K562 (cell line): ENCODE measurements around the gene STX11. TPM values are rescaled to one million over a fixed set of nuclear protein-coding genes. Genes with fewer than 3 reads are reported as not detected.

Source experiments
- ATAC-seq: fragments of 200-7000 bp; cut with Tn5 transposase; 3 replicates; pipeline ENCODE4 v1.9.1; 2020; ENCODE audit warnings: moderate library complexity
- BruUV-seq: library from RNA; stranded (reverse); fragments of 400-500 nt; replicated peaks from 2 replicates; lab custom pipeline; 2021; lab: Mats Ljungman, UMichigan
- CTCF ChIA-PET: fragments of 300-600 bp; formaldehyde crosslinking; extraction: SDS; loops from one replicate; lab custom pipeline; 2021; ENCODE audit warnings: low intra/inter-chr PET ratio; lab: Yijun Ruan, JAX
- POLR2A ChIA-PET: fragments of 300-600, 350-650 bp; sonication (Branson Sonifier 250); formaldehyde crosslinking; extraction: SDS; loops from one replicate; lab custom pipeline; 2021; ENCODE audit warnings: antibody characterized with exemption, inconsistent platforms; lab: Yijun Ruan, JAX
- DNase-seq, 4 experiments: peaks; one replicate each; pipeline versions ENCODE4 v3.0.0 to v3.0.0-alpha.2; 2011 to 2018; ENCODE audit warnings: low spot score in 3 of 4, mixed read lengths in 3 of 4; ENCODE audit errors: extremely low read depth in 1 of 4
- FAIRE-seq: peaks from 2 replicates; lab custom pipeline; 2011; peaks lifted over from hg19 to GRCh38; lab: Jason Lieb, UNC
- H2AFZ ChIP-seq: 2 replicates; pipeline ENCODE4 v1.6.0; 2011; ENCODE audit warnings: low read depth, low read length, control low read depth, inconsistent platforms
- H3K27ac ChIP-seq: fragments of 200-600 bp; 3 replicates; pipeline ENCODE4 v1.8.0; 2011; ENCODE audit warnings: low read depth, mild to moderate bottlenecking, control low read depth, inconsistent platforms, low read length, moderate library complexity, mixed read lengths; ENCODE audit errors: extremely low read depth
- H3K27me3 ChIP-seq, 2 experiments: fragments of 300-600 bp in 1 of 2; 2 replicates in 1 of 2; 3 replicates in 1 of 2; pipeline versions ENCODE4 v1.6.0 to v1.8.0; 2011; ENCODE audit warnings: inconsistent platforms in 2 of 2, low read length in 2 of 2, mild to moderate bottlenecking in 1 of 2, mixed read lengths in 1 of 2, moderate library complexity in 1 of 2; ENCODE audit not compliant: control insufficient read depth in 2 of 2, insufficient read depth in 2 of 2
- H3K36me3 ChIP-seq: fragments of 300-600 bp; 3 replicates; pipeline ENCODE4 v1.8.0; 2011; ENCODE audit warnings: mild to moderate bottlenecking, low read length, inconsistent platforms; ENCODE audit not compliant: control insufficient read depth, insufficient read depth
- H3K4me1 ChIP-seq, 2 experiments: fragments of 200-600 bp in 1 of 2; replicated peaks in 1 of 2; 2 replicates in 1 of 2; 3 replicates in 1 of 2; pipeline versions ENCODE4 v1.5.1 to v1.8.0; 2011; ENCODE audit warnings: inconsistent platforms in 2 of 2, low read length in 2 of 2, mild to moderate bottlenecking in 1 of 2, mixed read lengths in 1 of 2, moderate library complexity in 1 of 2; ENCODE audit not compliant: control insufficient read depth in 2 of 2, insufficient read depth in 2 of 2
- H3K4me2 ChIP-seq: 2 replicates; pipeline ENCODE4 v1.6.1; 2011; ENCODE audit warnings: low read length, control low read depth, inconsistent platforms, mixed read lengths; ENCODE audit not compliant: insufficient read depth
- H3K4me3 ChIP-seq: fragments of 200-600 bp; sonication (generic), shearing (Covaris generic); 2 replicates; pipeline ENCODE4 v1.5.1; 2016; ENCODE audit warnings: control low read depth, inconsistent platforms
- H3K79me2 ChIP-seq: fragments of 200-600 bp; 3 replicates; pipeline ENCODE4 v1.8.0; 2011; ENCODE audit warnings: low read length, inconsistent platforms; ENCODE audit not compliant: control insufficient read depth, insufficient read depth
- H3K9ac ChIP-seq, 2 experiments: 2 replicates each; pipeline versions ENCODE4 v1.6.0 to v1.6.1; 2011; ENCODE audit warnings: low read depth in 2 of 2, low read length in 2 of 2, control low read depth in 1 of 2, inconsistent platforms in 1 of 2, mild to moderate bottlenecking in 1 of 2, mixed read lengths in 1 of 2; ENCODE audit not compliant: insufficient read depth in 1 of 2
- H3K9me1 ChIP-seq: one replicate; pipeline ENCODE4 v1.6.0; 2011; ENCODE audit warnings: inconsistent platforms, mild to moderate bottlenecking, low read length, moderate library complexity; ENCODE audit not compliant: control insufficient read depth, insufficient read depth
- H3K9me3 ChIP-seq: replicated peaks from 2 replicates; pipeline ENCODE4 v1.5.1; 2011; ENCODE audit warnings: low read depth, low read length, inconsistent platforms; ENCODE audit not compliant: control insufficient read depth, insufficient read depth
- H4K20me1 ChIP-seq: replicated peaks from 2 replicates; pipeline ENCODE4 v1.6.1; 2011; ENCODE audit warnings: low read length, inconsistent platforms, mixed read lengths; ENCODE audit not compliant: control insufficient read depth, insufficient read depth
- BACH1 ChIP-seq: fragments of 200-800 bp; sonication (Bioruptor generic); IDR thresholded peaks from 2 replicates; pipeline ENCODE4 v1.6.1; 2016; ENCODE audit warnings: missing genetic modification characterization, missing compliant biosample characterization
- ELF4 ChIP-seq: fragments of 450-650 bp; formaldehyde crosslinking; IDR thresholded peaks from 2 replicates; pipeline ENCODE4 v1.4.0; 2022; ENCODE audit warnings: missing genetic modification characterization
- HDAC8 ChIP-seq: fragments of 450-650 bp; IDR thresholded peaks from 2 replicates; pipeline ENCODE4 v1.6.1; 2016; ENCODE audit warnings: mild to moderate bottlenecking, missing genetic modification characterization, moderate library complexity, missing compliant biosample characterization
- IFI16 ChIP-seq: fragments of 250-450 bp; sonication (Bioruptor Pico); IDR thresholded peaks from 2 replicates; pipeline ENCODE4 v2.1.2; 2022; ENCODE audit warnings: mild to moderate bottlenecking, inconsistent platforms
- JUND ChIP-seq, 2 experiments: IDR thresholded peaks; 2 replicates in 1 of 2; 3 replicates in 1 of 2; pipeline ENCODE4 v1.6.1; 2011; ENCODE audit warnings: borderline replicate concordance in 2 of 2, low read depth in 2 of 2, low read length in 2 of 2, improper control_type of control experiment in 1 of 2, missing biosample characterization in 1 of 2, missing genetic modification characterization in 1 of 2, missing genetic modification reagents in 1 of 2
- KAT2B ChIP-seq: IDR thresholded peaks from one replicate; pipeline ENCODE4 v1.6.1; 2012; ENCODE audit warnings: low read depth, mild to moderate bottlenecking, control low read depth, inconsistent platforms, low read length, moderate library complexity
- KLF13 ChIP-seq: fragments of 450-650 bp; IDR thresholded peaks from 2 replicates; pipeline ENCODE4 v1.6.1; 2016; ENCODE audit warnings: missing genetic modification characterization, low read depth, mild to moderate bottlenecking, missing compliant biosample characterization, moderate library complexity, borderline replicate concordance
- STAT5A ChIP-seq: IDR thresholded peaks from 2 replicates; pipeline ENCODE4 v1.6.1; 2012; ENCODE audit warnings: low read length, inconsistent platforms, borderline replicate concordance
- ZNF444 ChIP-seq: fragments of 250-450 bp; sonication (Bioruptor Pico); IDR thresholded peaks from 2 replicates; pipeline ENCODE4 v1.4.0; 2020; ENCODE audit warnings: mild to moderate bottlenecking, moderate library complexity
- WGBS: fragments of 100-300 bp; shearing (Covaris generic); methylation state at CpG from one replicate; pipeline ENCODE4 v1.1.6; 2016; ENCODE audit warnings: low coverage, mixed read lengths; ENCODE audit not compliant: insufficient coverage; ENCODE audit errors: missing lambda C conversion rate; 5-methylcytosine and 5-hydroxymethylcytosine counted together
- in situ Hi-C: fragments of 300-500 bp; cut with MboI; formaldehyde crosslinking; loops from 4 replicates; pipeline ENCODE4 v1.15.0; 2018; ENCODE audit warnings: inconsistent platforms, mixed read lengths
- intact Hi-C: fragments of 100-400 bp; cut with micrococcal nuclease; formaldehyde crosslinking; loops from 2 replicates; pipeline ENCODE4 v1.14.2; 2022
- polyA plus RNA-seq, 8 experiments: library from polyadenylated mRNA; depleted of rRNA in 4 of 8; stranded (reverse) in 5 of 8; unstranded in 3 of 8; fragments of >200 nt; fragmentation: Nextera tagmentation in 2 of 8; fragmentation: Illumina TruSeq in 1 of 8; extraction: Ambion mirVana in 2 of 8; extraction: Trizol in 1 of 8; gene quantifications; 2 replicates each; pipeline versions ENCODE4 v1.2.1 to v1.2.3, GENCODE V29; 2011 to 2014; ENCODE audit warnings: inconsistent platforms in 1 of 8, missing spikeins in 1 of 8
- total RNA-seq, 7 experiments: library from RNA; depleted of rRNA in 6 of 7; stranded (reverse); fragments of >200 nt in 6 of 7; fragmentation: Illumina TruSeq in 2 of 7; extraction: Trizol in 2 of 7; gene quantifications; 2 replicates each; pipeline versions ENCODE4 v1.2.1 to v1.2.3, GENCODE V29; 2011 to 2021; ENCODE audit warnings: low replicate concordance in 1 of 7
- TF ChIP-seq, protein P1 (sequence below): sonication (generic); formaldehyde crosslinking; IDR thresholded peaks from 2 replicates; pipeline ENCODE4 v1.8.0; 2022; ENCODE audit warnings: mild to moderate bottlenecking, low read depth, missing genetic modification reagents

Gene STX11
- total and polyA plus RNA-seq, 9 of the 15 experiments (the other 6 are each of a cell fraction or from before 2014, with no cell fraction given) = 0.06 to 0.73 (median 0.40) TPM

DNA sequence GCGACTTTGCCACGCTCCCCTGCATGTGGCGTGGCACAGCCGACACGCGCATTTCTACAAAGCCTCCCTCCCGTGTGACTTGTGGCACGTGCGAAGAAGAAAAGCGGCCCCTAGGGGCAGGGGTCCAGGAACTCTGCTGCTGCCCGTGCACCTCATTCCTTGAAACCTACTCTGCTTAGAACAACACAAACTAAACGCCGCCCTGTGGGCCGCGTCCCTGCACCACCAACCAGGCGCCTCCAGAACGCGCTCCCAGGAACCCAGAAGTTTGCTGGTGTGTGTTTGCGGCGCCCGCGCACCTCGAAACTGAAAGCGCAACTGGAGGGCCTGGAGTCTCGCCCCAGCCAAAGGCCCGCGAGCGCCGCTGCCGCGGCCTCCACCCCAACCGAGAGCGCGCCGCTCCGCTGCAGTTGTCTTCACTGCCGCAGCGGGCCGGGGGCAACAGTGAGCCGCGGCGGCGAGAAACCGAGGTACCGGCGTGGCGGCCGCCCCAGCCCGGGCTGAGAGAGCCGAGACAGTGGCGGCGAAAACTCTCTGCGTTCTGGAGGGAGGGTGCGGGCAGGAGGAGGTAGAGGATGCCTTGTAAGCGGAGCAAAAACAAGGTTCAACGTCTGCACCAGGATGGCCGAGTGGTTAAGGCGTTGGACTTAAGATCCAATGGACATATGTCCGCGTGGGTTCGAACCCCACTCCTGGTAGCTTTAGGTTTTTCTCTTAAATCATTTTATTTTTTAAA, 65.8 kb downstream of the STX11 start:
- Histone ChIP-seq H3K27me3 (no peaks in the 10 kb centered on the region), H3K9me1 (no peaks in the 10 kb centered on the region), H3K79me2 (no peaks in the 10 kb centered on the region), H3K4me3 (peak overlapping the region; percentile 75), H3K4me2 (peak overlapping the region; percentile 98), H3K9ac (peak overlapping the region; percentile 85 to 94), H3K27ac (peak overlapping the region; percentile 90), H2AFZ (peak overlapping the region; percentile 97), H3K4me1 (peaks cover 14% of the 10 kb centered on the region in 2 experiments), H3K9me3 (no peaks in the 10 kb centered on the region; the same call in 1 of the 2 replicates), H3K36me3 (no peaks in the 10 kb centered on the region), H4K20me1 (no peaks in the 10 kb centered on the region)
- in situ Hi-C loops = loop anchor here (5.0 kb wide), 2 partner anchors 119 to 204 kb away; partner anchors contain the start of gene SF3B5
- WGBS = 1% methylated on average over 56 of the region's 61 CpGs
- peak; percentile 94 for ATAC-seq
- intact Hi-C loops = loop anchor here (1.0 to 5.0 kb wide), 4 partner anchors 64 to 639 kb away; partner anchors contain the start of gene STX11
- ChIA-PET CTCF (interaction anchor here (0.8 to 1.6 kb wide), 3 partner anchors 111 to 278 kb away, joined by 3 to 13 read pairs (median 5); no protein-coding TSS in a partner anchor), POLR2A (interaction anchor here (0.7 to 1.8 kb wide), 6 partner anchors 16 to 765 kb away, joined by 3 to 7 read pairs (median 4); partner anchors contain the start of genes PEX3 and SF3B5)
- peak; percentile 70 for FAIRE-seq
- DNase-seq = peak; percentile 89 to 96 (median 92)
- TSS peak; percentile 72 for BruUV-seq
- TF ChIP-seq, protein P1, sequence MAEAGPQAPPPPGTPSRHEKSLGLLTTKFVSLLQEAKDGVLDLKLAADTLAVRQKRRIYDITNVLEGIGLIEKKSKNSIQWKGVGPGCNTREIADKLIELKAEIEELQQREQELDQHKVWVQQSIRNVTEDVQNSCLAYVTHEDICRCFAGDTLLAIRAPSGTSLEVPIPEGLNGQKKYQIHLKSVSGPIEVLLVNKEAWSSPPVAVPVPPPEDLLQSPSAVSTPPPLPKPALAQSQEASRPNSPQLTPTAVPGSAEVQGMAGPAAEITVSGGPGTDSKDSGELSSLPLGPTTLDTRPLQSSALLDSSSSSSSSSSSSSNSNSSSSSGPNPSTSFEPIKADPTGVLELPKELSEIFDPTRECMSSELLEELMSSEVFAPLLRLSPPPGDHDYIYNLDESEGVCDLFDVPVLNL (CRISPR knock-in tag) = peak; percentile 81; the same call in 1 of the 2 replicates
- TF ChIP-seq ELF4 (CRISPR knock-in tag) (0 out of 2 replicates have a peak, but pooled peaks have one; percentile 5), HDAC8 (0 out of 2 replicates have a peak, but pooled peaks have one; percentile 27), KLF13 (tag) (peak; percentile 79; the same call in 1 of the 2 replicates), BACH1 (tag) (no peak), ZNF444 (no peak), KAT2B (no peak), STAT5A (peak; percentile 36; the same call in 1 of the 2 replicates), JUND (IDR thresholded peaks at IDR 0.05; ENCODE audit: borderline replicate concordance, low read depth, low read length) (peak; percentile 5; the same call in 1 of the 2 replicates), JUND (tag; IDR thresholded peaks at IDR 0.05; ENCODE audit: borderline replicate concordance, low read depth, low read length) (no peak), IFI16 (CRISPR knock-in tag) (no peak)
